ENCODE data around the gene SLC4A8. TPM values are rescaled to one million over a fixed set of nuclear protein-coding genes. Genes with fewer than 3 reads are reported as not detected.

The SLC4A8 gene
- total and polyA plus RNA-seq, 4 donors, result 1.1 to 12.2 (median 3.0) TPM

DNA sequence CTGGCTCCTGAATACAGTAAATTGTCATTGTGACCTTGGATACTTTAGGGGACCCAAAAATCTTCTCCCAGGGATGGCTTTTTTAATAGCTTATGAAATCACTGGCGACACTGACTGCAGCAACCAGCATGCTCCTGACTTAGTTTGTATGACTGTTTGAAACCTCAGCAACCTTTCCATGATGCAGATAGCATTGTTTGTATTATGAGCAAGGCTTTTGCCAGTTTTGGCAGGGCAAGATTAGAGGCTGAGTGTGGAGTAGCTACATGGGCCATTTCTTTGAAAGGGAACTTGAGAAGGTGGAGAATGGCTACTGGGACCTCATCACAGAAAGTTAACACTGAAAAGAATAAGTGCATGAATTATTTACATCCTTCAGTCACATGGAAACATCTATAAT lies 50.9 kb downstream of the SLC4A8 start:
- no peak for ATAC-seq (ENCODE audit: insufficient read depth, low FRiP score)

DNA sequence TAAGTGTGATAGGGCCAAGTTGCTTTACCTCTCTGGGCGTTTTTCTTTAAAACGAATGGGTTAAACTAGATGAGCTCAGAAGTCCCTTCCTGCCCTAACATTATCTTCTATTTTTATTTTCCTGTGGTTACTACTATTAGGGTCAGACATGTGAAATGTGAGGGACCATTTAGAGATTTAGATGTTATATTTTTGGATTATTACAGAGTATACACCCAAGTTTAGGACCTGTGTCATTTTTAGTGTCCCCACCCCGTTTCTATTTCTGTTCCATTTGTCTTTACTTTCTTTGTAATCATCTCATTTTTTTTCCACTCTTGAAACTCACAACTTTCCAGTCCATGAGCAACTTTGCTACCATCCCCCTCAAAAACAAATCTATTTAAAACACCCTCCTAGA lies 56.3 kb downstream of the SLC4A8 start:
- no peak overlapping the region for H3K27ac ChIP-seq (ENCODE audit: low read depth in 1 of 2, low read length in 1 of 2)
- WGBS, 2 donors, result 77 to 86% methylated on average over 3 of the region's 3 CpGs
- H3K36me3 ChIP-seq (ENCODE audit: control insufficient read depth in 4 of 4, insufficient read depth in 4 of 4, low read length in 4 of 4), result no peaks in the 10 kb centered on the region
- H3K27me3 ChIP-seq (ENCODE audit: control insufficient read depth in 3 of 3, insufficient read depth in 3 of 3, low read length in 2 of 3), result no peaks in the 10 kb centered on the region
- H3K9me3 ChIP-seq (ENCODE audit: control insufficient read depth in 4 of 4, insufficient read depth in 3 of 4, low read length in 3 of 4), result peaks cover 0 to 2% (median 0%) of the 10 kb centered on the region in 4 donors
- DNase-seq (no peak), ATAC-seq (ENCODE audit: insufficient read depth, low FRiP score) (no peak)
- TF ChIP-seq, protein P1, sequence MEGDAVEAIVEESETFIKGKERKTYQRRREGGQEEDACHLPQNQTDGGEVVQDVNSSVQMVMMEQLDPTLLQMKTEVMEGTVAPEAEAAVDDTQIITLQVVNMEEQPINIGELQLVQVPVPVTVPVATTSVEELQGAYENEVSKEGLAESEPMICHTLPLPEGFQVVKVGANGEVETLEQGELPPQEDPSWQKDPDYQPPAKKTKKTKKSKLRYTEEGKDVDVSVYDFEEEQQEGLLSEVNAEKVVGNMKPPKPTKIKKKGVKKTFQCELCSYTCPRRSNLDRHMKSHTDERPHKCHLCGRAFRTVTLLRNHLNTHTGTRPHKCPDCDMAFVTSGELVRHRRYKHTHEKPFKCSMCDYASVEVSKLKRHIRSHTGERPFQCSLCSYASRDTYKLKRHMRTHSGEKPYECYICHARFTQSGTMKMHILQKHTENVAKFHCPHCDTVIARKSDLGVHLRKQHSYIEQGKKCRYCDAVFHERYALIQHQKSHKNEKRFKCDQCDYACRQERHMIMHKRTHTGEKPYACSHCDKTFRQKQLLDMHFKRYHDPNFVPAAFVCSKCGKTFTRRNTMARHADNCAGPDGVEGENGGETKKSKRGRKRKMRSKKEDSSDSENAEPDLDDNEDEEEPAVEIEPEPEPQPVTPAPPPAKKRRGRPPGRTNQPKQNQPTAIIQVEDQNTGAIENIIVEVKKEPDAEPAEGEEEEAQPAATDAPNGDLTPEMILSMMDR (IDR thresholded peaks at IDR 0.05; ENCODE audit: control extremely low read depth, extremely low read depth), result no peak
- no peak overlapping the region for H3K9ac ChIP-seq (ENCODE audit: insufficient read depth in 1 of 2, low read length in 2 of 2)
- H3K4me1 ChIP-seq (ENCODE audit: control insufficient read depth in 5 of 5, insufficient read depth in 5 of 5, low read length in 5 of 5), result peaks cover 0 to 5% (median 0%) of the 10 kb centered on the region in 5 donors
- no peak overlapping the region for H3K4me3 ChIP-seq

More for the DNA sequence above, 50.9 kb downstream of the SLC4A8 start:
- Histone ChIP-seq H3K27ac (ENCODE audit: low read depth in 1 of 2, low read length in 1 of 2) (no peak overlapping the region), H3K36me3 (ENCODE audit: control insufficient read depth in 4 of 4, insufficient read depth in 4 of 4, low read length in 4 of 4) (no peaks in the 10 kb centered on the region), H3K9ac (ENCODE audit: insufficient read depth in 1 of 2, low read length in 2 of 2) (no peak overlapping the region), H3K27me3 (ENCODE audit: control insufficient read depth in 3 of 3, insufficient read depth in 3 of 3, low read length in 2 of 3) (no peaks in the 10 kb centered on the region), H3K9me3 (ENCODE audit: control insufficient read depth in 4 of 4, insufficient read depth in 3 of 4, low read length in 3 of 4) (peaks cover 0 to 2% (median 0%) of the 10 kb centered on the region in 4 donors), H3K4me3 (no peak overlapping the region), H3K4me1 (ENCODE audit: control insufficient read depth in 5 of 5, insufficient read depth in 5 of 5, low read length in 5 of 5) (no peaks in the 10 kb centered on the region)
- 89 to 93% methylated on average over 1 of the region's 1 CpG for WGBS, 2 donors
- TF ChIP-seq, protein P1 (IDR thresholded peaks at IDR 0.05; ENCODE audit: control extremely low read depth, extremely low read depth), result no peak
- no peak for DNase-seq

DNA sequence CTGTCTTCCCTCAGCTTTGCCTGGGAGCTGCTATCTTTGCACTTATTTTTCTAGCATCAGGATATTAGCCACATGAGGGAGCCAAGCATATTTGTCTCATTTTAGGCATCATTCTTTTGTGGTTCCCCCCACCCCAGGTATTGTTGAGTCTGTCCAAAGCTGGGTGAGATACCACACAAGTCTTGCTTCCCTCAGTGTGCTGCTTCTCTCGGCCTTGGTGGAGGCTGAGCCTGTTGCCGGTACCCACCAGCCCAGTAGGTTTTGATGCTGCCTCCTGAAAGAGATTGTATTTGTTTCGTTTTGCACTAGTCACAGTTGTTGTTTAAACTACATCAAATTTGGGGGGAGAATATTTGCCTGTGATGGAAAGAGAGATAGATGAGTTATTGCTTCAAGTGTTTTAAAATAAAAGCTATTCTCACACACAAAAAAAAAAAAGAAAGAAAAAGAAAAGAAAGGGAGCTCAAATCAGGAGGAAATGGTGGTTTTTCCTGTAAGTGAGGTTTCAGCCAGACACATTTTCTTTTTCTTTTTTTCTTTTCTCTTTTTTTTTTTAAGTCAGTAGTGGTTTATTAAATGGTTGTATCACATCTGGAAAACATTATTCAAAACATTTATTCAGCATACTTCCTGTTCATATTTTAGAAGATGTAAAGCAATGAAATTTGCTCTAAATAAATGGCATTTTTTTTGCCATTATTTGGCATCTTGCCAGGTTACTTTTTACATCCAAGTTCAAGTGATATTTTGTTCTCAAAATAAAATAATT lies 58.5 kb downstream of the SLC4A8 start:
- peaks cover 0 to 2% (median 0%) of the 10 kb centered on the region in 4 donors for H3K9me3 ChIP-seq (ENCODE audit: control insufficient read depth in 4 of 4, insufficient read depth in 3 of 4, low read length in 3 of 4)
- WGBS, 2 donors, result 44 to 54% methylated on average over 3 of the region's 3 CpGs
- H3K36me3 ChIP-seq (ENCODE audit: control insufficient read depth in 4 of 4, insufficient read depth in 4 of 4, low read length in 4 of 4), result no peaks in the 10 kb centered on the region
- TF ChIP-seq, protein P1 (IDR thresholded peaks at IDR 0.05; ENCODE audit: control extremely low read depth, extremely low read depth), result no peak
- H3K4me3 ChIP-seq, result no peak overlapping the region
- no peaks in the 10 kb centered on the region for H3K27me3 ChIP-seq (ENCODE audit: control insufficient read depth in 3 of 3, insufficient read depth in 3 of 3, low read length in 2 of 3)
- H3K27ac ChIP-seq (ENCODE audit: low read depth in 1 of 2, low read length in 1 of 2), result no peak overlapping the region
- no peak for ATAC-seq (ENCODE audit: insufficient read depth, low FRiP score)
- peak in 2 of 3 donors; percentile 75 for DNase-seq
- H3K9ac ChIP-seq (ENCODE audit: insufficient read depth in 1 of 2, low read length in 2 of 2), result no peak overlapping the region
- H3K4me1 ChIP-seq (ENCODE audit: control insufficient read depth in 5 of 5, insufficient read depth in 5 of 5, low read length in 5 of 5), result peaks cover 0 to 5% (median 0%) of the 10 kb centered on the region in 5 donors

Data from lung (tissue), 12 donors.